ENCODE data around the gene C1QL2.

The C1QL2 gene

DNA sequence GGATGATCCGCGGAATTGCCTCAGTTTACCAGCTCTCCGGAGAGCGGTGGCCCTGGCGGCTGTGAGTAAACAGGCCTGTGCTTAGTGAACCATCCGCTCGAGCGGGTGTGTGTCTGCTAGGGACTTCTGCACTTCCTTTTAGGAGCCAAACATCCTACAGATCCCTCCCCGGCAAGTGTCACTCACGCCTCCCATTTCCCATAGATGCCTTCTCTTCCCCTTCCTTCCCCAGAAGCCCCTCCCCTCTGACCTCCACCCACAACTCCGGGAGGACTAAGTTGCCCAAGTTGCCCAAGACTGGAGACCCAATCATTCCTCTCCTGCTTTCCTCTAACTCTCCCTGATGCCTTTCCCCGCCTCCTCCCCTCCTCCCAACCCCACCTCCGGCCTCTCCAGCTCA is 2.9 kb downstream of the C1QL2 start:
- TF ChIP-seq, protein P1, sequence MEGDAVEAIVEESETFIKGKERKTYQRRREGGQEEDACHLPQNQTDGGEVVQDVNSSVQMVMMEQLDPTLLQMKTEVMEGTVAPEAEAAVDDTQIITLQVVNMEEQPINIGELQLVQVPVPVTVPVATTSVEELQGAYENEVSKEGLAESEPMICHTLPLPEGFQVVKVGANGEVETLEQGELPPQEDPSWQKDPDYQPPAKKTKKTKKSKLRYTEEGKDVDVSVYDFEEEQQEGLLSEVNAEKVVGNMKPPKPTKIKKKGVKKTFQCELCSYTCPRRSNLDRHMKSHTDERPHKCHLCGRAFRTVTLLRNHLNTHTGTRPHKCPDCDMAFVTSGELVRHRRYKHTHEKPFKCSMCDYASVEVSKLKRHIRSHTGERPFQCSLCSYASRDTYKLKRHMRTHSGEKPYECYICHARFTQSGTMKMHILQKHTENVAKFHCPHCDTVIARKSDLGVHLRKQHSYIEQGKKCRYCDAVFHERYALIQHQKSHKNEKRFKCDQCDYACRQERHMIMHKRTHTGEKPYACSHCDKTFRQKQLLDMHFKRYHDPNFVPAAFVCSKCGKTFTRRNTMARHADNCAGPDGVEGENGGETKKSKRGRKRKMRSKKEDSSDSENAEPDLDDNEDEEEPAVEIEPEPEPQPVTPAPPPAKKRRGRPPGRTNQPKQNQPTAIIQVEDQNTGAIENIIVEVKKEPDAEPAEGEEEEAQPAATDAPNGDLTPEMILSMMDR (conservative IDR thresholded peaks at IDR 0.05) = no peak
- H3K27ac ChIP-seq = no peak overlapping the region

DNA sequence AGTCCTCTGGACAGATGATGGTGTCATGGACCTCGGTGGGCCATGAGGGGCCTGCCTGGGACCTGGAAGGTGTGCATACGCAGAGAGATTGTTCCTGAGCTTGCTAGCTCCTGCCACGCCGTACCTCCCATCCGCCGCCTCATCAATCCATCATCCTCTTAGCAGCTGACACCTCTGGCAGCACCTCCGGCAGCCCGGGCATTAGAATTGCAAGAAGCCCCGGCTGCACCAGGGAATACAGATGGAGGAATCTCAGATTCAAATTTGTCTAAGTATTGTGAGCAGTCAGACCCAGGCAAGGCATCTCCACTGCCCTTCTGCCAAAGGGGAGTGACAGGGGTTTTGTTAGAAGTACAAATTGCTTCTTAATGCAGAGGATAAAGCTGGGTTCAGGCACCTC is 4.5 kb downstream of the C1QL2 start:
- no peak overlapping the region for H3K27ac ChIP-seq
- TF ChIP-seq, protein P1 (conservative IDR thresholded peaks at IDR 0.05) = no peak

DNA sequence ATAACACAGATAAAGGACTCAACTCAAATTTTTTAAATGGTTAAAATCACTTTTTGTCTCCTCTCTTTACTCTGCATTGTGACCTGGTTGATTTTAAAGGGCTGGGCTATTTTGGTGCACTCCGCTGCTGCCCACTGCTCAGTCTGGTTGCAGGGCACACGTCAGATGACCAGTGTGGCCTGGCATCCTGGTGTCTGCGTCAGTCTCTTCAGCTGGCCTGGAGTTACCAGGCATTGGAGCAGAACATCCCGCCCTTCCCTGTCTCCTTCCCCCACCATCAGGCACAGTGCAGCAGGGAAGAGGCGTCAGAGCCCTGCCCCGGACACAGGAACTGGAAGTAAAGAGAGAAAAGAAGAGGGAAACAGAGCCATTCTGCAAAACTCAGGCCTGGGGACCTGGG is 8.9 kb downstream of the C1QL2 start:
- H3K27ac ChIP-seq = no peak overlapping the region
- TF ChIP-seq, protein P1 (conservative IDR thresholded peaks at IDR 0.05) = no peak

DNA sequence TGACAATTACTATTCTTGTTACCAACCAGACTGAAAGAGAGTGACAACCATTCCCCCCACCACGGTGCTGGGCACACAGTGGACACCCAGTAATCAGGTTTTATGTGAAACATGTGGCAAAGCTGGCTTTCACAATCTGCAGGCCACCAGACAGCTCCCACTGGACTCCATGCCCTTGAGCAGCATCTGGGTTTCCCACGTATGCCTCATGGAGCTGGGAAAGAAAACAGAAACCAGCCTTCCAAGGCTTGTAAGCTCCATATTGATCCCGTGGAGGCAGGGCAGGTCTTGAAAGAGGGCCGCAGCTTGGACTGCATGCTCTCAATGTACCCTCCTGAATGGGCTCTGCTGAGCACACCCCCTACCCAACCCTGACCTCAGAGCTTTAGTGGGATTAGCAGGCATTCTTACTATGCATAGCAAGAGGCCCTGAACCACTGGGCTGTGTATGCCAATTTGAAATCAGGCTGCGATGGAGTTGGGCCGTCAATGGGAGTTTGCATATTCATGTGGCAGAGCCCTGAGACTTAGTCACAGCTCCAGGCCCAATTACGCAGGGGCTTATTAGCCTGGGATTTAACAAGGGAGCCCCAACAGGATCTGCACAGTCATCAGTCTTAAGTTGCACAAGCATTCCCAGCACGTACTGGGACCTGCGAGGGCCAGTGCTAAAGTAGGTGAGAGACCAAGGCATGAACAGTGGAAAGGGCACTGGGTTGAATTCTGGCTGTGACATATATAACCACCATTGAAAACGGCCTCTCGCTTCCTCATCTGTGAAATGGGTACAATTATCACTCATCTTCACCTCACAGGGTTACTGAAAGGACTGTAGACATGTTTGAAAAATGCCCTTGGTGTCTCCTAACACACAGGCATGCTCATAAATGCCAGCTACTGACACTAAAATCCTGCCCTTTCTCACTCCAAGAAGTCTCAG is 10.5 kb downstream of the C1QL2 start:
- H3K27ac ChIP-seq = no peak overlapping the region
- TF ChIP-seq, protein P1 (conservative IDR thresholded peaks at IDR 0.05) = no peak

DNA sequence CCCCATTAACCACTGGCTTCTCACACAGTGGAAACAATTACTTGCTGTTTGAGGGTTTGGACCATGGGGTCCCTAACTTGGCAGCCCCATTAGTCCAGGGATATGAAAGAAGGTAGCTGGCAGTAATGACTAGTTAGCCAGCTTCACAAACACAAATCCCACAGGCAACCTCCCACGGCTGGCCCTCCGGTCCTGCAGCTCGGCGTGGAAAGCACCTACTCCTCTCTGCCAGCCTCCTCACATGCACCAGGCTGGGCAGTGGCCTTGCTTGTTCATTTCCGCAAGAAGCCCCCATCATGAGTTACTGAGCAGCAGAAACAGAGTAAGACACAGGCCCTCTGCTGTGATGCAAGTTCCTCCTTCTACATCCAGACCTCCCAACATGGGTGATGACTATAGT is 13.7 kb downstream of the C1QL2 start:
- H3K27ac ChIP-seq = no peak overlapping the region
- TF ChIP-seq, protein P1 (conservative IDR thresholded peaks at IDR 0.05) = no peak

DNA sequence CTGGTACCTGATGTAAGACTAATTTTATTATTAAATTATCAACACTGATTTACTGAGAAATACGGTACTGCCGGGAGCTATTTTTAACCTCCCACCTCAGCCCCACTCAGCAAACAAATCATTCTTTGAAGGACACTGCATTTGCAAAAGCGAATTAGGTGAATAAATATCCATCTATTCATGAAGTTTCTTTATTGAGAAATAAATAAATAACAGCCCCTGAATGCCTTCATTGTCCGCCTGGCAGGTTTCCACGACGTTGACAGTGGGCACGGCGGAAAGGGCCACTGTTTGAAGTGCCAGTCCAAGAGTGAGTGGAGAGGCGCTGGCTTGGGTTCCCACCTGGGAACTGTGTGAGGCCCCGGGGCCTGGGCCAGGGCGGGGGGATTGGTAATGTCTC is 15.7 kb downstream of the C1QL2 start:
- no peak overlapping the region for H3K27ac ChIP-seq
- TF ChIP-seq, protein P1 (conservative IDR thresholded peaks at IDR 0.05) = no peak

DNA sequence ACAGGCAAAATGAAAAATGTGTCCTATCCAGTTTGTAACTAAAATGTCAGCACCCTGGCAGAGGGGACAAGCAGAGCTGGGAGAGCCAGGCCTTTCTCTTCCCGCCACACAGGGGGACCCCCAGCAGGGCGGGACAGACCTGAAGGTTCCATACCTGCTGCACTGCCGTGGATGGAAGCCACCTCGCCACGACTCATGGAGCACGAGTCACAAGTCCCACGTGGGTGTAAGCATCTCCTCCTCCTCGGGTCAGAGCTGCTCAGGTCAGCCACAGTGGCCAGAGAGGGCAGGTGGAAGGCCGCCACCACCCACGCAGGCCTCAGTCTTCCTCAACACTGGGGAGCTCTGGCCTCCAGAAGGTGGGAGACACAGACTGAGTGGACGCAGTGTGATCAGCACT is 21.0 kb downstream of the C1QL2 start:
- no peak overlapping the region for H3K27ac ChIP-seq
- TF ChIP-seq, protein P1 (conservative IDR thresholded peaks at IDR 0.05) = no peak

Data from VCaP (cell line).